ENCODE measurements around the gene TRAF7.

TRAF7 gene

DNA sequence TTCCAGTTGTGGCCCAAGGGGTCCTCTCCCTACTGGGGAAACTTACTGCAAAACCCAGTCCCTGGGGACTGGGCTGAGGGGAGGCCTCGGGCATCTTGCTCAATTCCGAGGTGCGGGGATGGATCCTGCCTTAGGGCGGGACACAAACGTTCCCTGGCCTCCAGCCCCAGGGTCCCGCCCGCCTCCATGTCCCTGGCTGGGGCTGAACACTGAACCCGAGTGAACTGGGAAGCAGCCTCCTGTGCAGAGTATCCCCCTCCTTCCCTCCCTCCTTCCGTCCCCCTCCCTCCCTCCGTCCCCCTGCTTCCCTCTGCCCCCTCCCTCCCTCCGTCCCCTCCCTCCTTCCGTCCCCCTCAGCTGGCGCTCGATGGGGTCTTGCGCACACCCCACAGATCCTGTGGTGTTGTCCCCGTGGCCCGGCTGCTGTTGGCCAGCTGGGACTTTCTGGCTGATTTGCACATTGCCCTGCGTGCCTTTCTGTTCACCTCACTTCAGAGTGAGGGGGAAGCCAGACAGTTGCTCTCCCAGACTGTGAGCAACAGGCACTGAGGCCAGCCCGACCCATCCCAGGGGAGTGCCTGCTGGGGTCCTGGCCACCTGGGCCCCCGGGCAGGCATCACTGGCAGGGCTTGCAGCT, 5.5 kb downstream of the TRAF7 start:
- Histone ChIP-seq H3K4me2 (ENCODE audit: low read depth, low read length, poor library complexity, severe bottlenecking) (no peak overlapping the region), H3K79me2 (ENCODE audit: insufficient read depth, low read length) (peaks cover 68% of the 10 kb centered on the region), H2AFZ (ENCODE audit: low read length) (no peak overlapping the region), H3K9me3 (ENCODE audit: insufficient read depth, low read depth, low read length) (no peaks in the 10 kb centered on the region), H3K4me3 (ENCODE audit: low read length, poor library complexity, severe bottlenecking) (no peak overlapping the region), H3K4me1 (ENCODE audit: insufficient read depth, low read length, poor library complexity, severe bottlenecking) (peaks cover 5% of the 10 kb centered on the region), H3K27me3 (ENCODE audit: insufficient read depth, low read length, poor library complexity, severe bottlenecking) (no peaks in the 10 kb centered on the region), H4K20me1 (ENCODE audit: insufficient read depth, low read length, poor library complexity, severe bottlenecking) (peaks cover 6% of the 10 kb centered on the region), H3K9ac (ENCODE audit: low read depth, low read length, poor library complexity, severe bottlenecking) (no peak overlapping the region), H3F3A (ENCODE audit: low read depth) (no peaks in the 10 kb centered on the region), H3K9me2 (replicated peaks; ENCODE audit: low read depth, low read length) (no peaks in the 10 kb centered on the region), H3K36me3 (ENCODE audit: insufficient read depth, low read length) (no peaks in the 10 kb centered on the region)
- TF ChIP-seq EZH2phosphoT487 (IDR thresholded peaks at IDR 0.05; ENCODE audit: borderline replicate concordance): no peak
- TF ChIP-seq CTCF (conservative IDR thresholded peaks at IDR 0.05; ENCODE audit: low read length): no peak

- Histone ChIP-seq H3K27me3 (ENCODE audit: insufficient read depth, low read length, poor library complexity, severe bottlenecking) (no peaks in the 10 kb centered on the region), H3K4me1 (ENCODE audit: insufficient read depth, low read length, poor library complexity, severe bottlenecking) (peaks cover 5% of the 10 kb centered on the region), H3K4me3 (ENCODE audit: low read length, poor library complexity, severe bottlenecking) (no peak overlapping the region), H3K9me3 (ENCODE audit: insufficient read depth, low read depth, low read length) (no peaks in the 10 kb centered on the region), H3K9ac (ENCODE audit: low read depth, low read length, poor library complexity, severe bottlenecking) (no peak overlapping the region), H2AFZ (ENCODE audit: low read length) (no peak overlapping the region), H3K79me2 (ENCODE audit: insufficient read depth, low read length) (peaks cover 59% of the 10 kb centered on the region), H3K9me2 (replicated peaks; ENCODE audit: low read depth, low read length) (no peaks in the 10 kb centered on the region), H3K4me2 (ENCODE audit: low read depth, low read length, poor library complexity, severe bottlenecking) (no peak overlapping the region), H3F3A (ENCODE audit: low read depth) (no peaks in the 10 kb centered on the region), H3K36me3 (ENCODE audit: insufficient read depth, low read length) (no peaks in the 10 kb centered on the region), H4K20me1 (ENCODE audit: insufficient read depth, low read length, poor library complexity, severe bottlenecking) (peaks cover 6% of the 10 kb centered on the region)
- TF ChIP-seq CTCF (conservative IDR thresholded peaks at IDR 0.05; ENCODE audit: low read length): no peak
These were observed 6.3 kb downstream of the TRAF7 start for GRCh38 chr16:2161911-2162310.

GRCh38 chr16:2162676-2163118, 7.1 kb downstream of the TRAF7 start:
- Histone ChIP-seq H3K36me3 (ENCODE audit: insufficient read depth, low read length) (no peaks in the 10 kb centered on the region), H3K9me3 (ENCODE audit: insufficient read depth, low read depth, low read length) (no peaks in the 10 kb centered on the region), H4K20me1 (ENCODE audit: insufficient read depth, low read length, poor library complexity, severe bottlenecking) (peaks cover 6% of the 10 kb centered on the region), H3K9ac (ENCODE audit: low read depth, low read length, poor library complexity, severe bottlenecking) (no peak overlapping the region), H2AFZ (ENCODE audit: low read length) (no peak overlapping the region), H3K79me2 (ENCODE audit: insufficient read depth, low read length) (peaks cover 52% of the 10 kb centered on the region), H3K9me2 (replicated peaks; ENCODE audit: low read depth, low read length) (no peaks in the 10 kb centered on the region), H3K4me3 (ENCODE audit: low read length, poor library complexity, severe bottlenecking) (no peak overlapping the region), H3F3A (ENCODE audit: low read depth) (no peaks in the 10 kb centered on the region), H3K4me1 (ENCODE audit: insufficient read depth, low read length, poor library complexity, severe bottlenecking) (no peaks in the 10 kb centered on the region), H3K27me3 (ENCODE audit: insufficient read depth, low read length, poor library complexity, severe bottlenecking) (no peaks in the 10 kb centered on the region), H3K4me2 (ENCODE audit: low read depth, low read length, poor library complexity, severe bottlenecking) (no peak overlapping the region)
- TF ChIP-seq EZH2phosphoT487 (IDR thresholded peaks at IDR 0.05; ENCODE audit: borderline replicate concordance) (no peak), CTCF (conservative IDR thresholded peaks at IDR 0.05; ENCODE audit: low read length) (no peak)
